K562 (cell line): ENCODE measurements around the gene LIN28A.
"Not testable (repeated sequence)": the region's sequence is repeated elsewhere in the genome, so short reads cannot be mapped to it uniquely, and the experiment has no call there.

Source experiments
- CHD7 ChIP-seq: fragments of 200-600 bp; sonication (generic); IDR thresholded peaks from one replicate; pipeline ENCODE4 v1.6.1; 2012; ENCODE audit warnings: mild to moderate bottlenecking, low read depth, low read length, inconsistent platforms
- ESRRA ChIP-seq: fragments of 450-650 bp; IDR thresholded peaks from 2 replicates; pipeline ENCODE4 v1.6.1; 2014; ENCODE audit warnings: low read depth, mild to moderate bottlenecking, moderate library complexity, borderline replicate concordance
- GABPA ChIP-seq: fragments of 200-800 bp; sonication (Bioruptor generic); conservative IDR thresholded peaks from 2 replicates; pipeline ENCODE4 v1.6.1; 2016; ENCODE audit warnings: low read depth, missing genetic modification characterization, missing compliant biosample characterization
- KHSRP ChIP-seq: fragments of 450-650 bp; IDR thresholded peaks from 2 replicates; pipeline ENCODE4 v1.6.1; 2017
- MYC ChIP-seq, 2 experiments: fragments of 250-450 bp in 1 of 2; sonication (Bioruptor Pico) in 1 of 2; IDR thresholded peaks; 2 replicates each; pipeline versions ENCODE4 v1.5.1 to v1.6.1; 2012 to 2021; ENCODE audit warnings: low read depth in 2 of 2, borderline replicate concordance in 1 of 2, improper control_type of control experiment in 1 of 2, low read length in 1 of 2, mild to moderate bottlenecking in 1 of 2, moderate library complexity in 1 of 2
- NBN ChIP-seq: fragments of 450-650 bp; IDR thresholded peaks from 2 replicates; pipeline ENCODE4 v1.6.1; 2016; ENCODE audit warnings: low read depth, mild to moderate bottlenecking
- RAD21 ChIP-seq, 2 experiments: fragments of 250-450 bp in 1 of 2; fragments of 450-650 bp in 1 of 2; sonication (Bioruptor Pico) in 1 of 2; formaldehyde crosslinking in 1 of 2; IDR thresholded peaks in 1 of 2; conservative IDR thresholded peaks in 1 of 2; 2 replicates each; pipeline versions ENCODE4 v1.4.0 to v1.8.0; 2020 to 2022; ENCODE audit warnings: mild to moderate bottlenecking in 2 of 2, moderate library complexity in 1 of 2
- SRF ChIP-seq, 2 experiments: fragments of 250-450, 450-650 bp in 1 of 2; sonication (Bioruptor Pico) in 1 of 2; sonication (generic) in 1 of 2; formaldehyde crosslinking; IDR thresholded peaks; 2 replicates each; pipeline versions ENCODE4 v1.5.0 to v1.5.1; 2020 to 2022; ENCODE audit warnings: mild to moderate bottlenecking in 1 of 2, missing genetic modification reagents in 1 of 2
- ZNF224 ChIP-seq: sonication (generic); formaldehyde crosslinking; IDR thresholded peaks from 2 replicates; pipeline ENCODE4 v1.8.0; 2022; ENCODE audit warnings: mild to moderate bottlenecking, missing genetic modification reagents
- ZNF23 ChIP-seq: fragments of 250-450 bp; sonication (Bioruptor Pico); IDR thresholded peaks from 2 replicates; pipeline ENCODE4 v1.4.0; 2020; ENCODE audit warnings: mild to moderate bottlenecking
- TF ChIP-seq, protein P1 (sequence below): fragments of 450-650 bp; IDR thresholded peaks from 2 replicates; pipeline ENCODE4 v1.6.1; 2016; ENCODE audit warnings: antibody characterized with exemption
- TF ChIP-seq, protein P2 (sequence below), 3 experiments: IDR thresholded peaks in 2 of 3; conservative IDR thresholded peaks in 1 of 3; 2 replicates each; pipeline ENCODE4 v1.5.1; 2011 to 2012; ENCODE audit warnings: low read length in 3 of 3, mild to moderate bottlenecking in 3 of 3, control low read depth in 2 of 3, improper control_type of control experiment in 1 of 3, inconsistent platforms in 1 of 3, low read depth in 1 of 3, mixed read lengths in 1 of 3, moderate library complexity in 1 of 3; ENCODE audit not compliant: insufficient read depth in 2 of 3

GRCh38 chr1:26385063-26385462, 25.6 kb upstream of the LIN28A start:
- TF ChIP-seq KHSRP; RAD21 (CRISPR knock-in tag; conservative IDR thresholded peaks at IDR 0.05 in 1 of 2, IDR thresholded peaks at IDR 0.05 in 1 of 2); SRF (CRISPR knock-in tag; IDR thresholded peaks at IDR 0.05); MYC (IDR thresholded peaks at IDR 0.05; ENCODE audit: low read depth, low read length); MYC (CRISPR knock-in tag; IDR thresholded peaks at IDR 0.05; ENCODE audit: borderline replicate concordance, low read depth); ZNF224 (CRISPR knock-in tag); ESRRA; ZNF23 (CRISPR knock-in tag); CHD7; GABPA (tag); NBN: not testable (repeated sequence)
- TF ChIP-seq, protein P1, sequence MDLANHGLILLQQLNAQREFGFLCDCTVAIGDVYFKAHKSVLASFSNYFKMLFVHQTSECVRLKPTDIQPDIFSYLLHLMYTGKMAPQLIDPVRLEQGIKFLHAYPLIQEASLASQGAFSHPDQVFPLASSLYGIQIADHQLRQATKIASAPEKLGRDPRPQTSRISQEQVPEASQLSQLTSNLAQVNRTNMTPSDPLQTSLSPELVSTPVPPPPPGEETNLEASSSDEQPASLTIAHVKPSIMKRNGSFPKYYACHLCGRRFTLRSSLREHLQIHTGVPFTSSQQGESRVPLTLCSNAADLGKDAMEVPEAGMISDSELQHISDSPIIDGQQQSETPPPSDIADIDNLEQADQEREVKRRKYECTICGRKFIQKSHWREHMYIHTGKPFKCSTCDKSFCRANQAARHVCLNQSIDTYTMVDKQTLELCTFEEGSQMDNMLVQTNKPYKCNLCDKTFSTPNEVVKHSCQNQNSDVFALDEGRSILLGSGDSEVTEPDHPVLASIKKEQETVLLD = not testable (repeated sequence)
- TF ChIP-seq, protein P2, sequence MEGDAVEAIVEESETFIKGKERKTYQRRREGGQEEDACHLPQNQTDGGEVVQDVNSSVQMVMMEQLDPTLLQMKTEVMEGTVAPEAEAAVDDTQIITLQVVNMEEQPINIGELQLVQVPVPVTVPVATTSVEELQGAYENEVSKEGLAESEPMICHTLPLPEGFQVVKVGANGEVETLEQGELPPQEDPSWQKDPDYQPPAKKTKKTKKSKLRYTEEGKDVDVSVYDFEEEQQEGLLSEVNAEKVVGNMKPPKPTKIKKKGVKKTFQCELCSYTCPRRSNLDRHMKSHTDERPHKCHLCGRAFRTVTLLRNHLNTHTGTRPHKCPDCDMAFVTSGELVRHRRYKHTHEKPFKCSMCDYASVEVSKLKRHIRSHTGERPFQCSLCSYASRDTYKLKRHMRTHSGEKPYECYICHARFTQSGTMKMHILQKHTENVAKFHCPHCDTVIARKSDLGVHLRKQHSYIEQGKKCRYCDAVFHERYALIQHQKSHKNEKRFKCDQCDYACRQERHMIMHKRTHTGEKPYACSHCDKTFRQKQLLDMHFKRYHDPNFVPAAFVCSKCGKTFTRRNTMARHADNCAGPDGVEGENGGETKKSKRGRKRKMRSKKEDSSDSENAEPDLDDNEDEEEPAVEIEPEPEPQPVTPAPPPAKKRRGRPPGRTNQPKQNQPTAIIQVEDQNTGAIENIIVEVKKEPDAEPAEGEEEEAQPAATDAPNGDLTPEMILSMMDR (IDR thresholded peaks at IDR 0.05 in 2 of 3, conservative IDR thresholded peaks at IDR 0.05 in 1 of 3; ENCODE audit: insufficient read depth in 2 of 3, low read depth in 1 of 3, low read length in 3 of 3) = not testable (repeated sequence)
